ENCODE results near the gene CYB561A3.
A peak's percentile ranks its signal among the peaks of the same experiment; 100 is the strongest.

CYB561A3 gene

DNA sequence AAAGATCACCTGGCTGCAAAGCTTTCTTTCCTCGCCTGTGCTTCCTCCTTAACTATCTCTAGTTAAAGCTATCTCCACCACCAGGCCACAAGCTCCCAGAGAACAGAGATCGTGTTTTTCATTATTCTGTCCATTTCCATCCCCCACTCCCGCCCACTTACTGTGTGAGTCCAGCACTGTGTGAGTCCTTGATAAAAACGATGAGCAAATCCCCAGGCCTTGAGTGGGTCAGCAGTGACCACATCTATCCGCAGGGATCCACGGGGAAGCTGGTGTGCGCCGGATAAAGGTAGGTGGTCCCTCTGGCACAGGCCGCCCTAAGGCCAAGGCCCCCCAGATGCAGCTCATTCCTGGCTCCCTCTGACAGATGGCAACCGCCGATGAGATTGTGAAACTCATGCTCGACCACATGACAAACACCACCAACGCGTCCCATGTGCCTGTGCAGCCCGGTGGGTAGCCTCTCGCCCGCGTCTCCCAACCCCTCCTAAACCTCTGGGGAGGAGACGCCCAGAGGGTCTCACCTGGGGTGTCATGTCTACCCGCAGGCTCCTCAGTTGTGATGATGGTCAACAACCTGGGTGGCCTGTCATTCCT, 19.4 kb downstream of the CYB561A3 start:
- no peak for DNase-seq

GRCh38 chr11:61341706-61342105, 20.0 kb downstream of the CYB561A3 start:
- DNase-seq, result no peak

- DNase-seq, result no peak
Measured at GRCh38 chr11:61340979-61341378, 20.7 kb downstream of the CYB561A3 start.

- DNase-seq, result no peak
Measured at GRCh38 chr11:61339490-61339878, 22.2 kb downstream of the CYB561A3 start.

- DNase-seq, result no peak
Measured at GRCh38 chr11:61338783-61339489, 22.7 kb downstream of the CYB561A3 start.

DNA sequence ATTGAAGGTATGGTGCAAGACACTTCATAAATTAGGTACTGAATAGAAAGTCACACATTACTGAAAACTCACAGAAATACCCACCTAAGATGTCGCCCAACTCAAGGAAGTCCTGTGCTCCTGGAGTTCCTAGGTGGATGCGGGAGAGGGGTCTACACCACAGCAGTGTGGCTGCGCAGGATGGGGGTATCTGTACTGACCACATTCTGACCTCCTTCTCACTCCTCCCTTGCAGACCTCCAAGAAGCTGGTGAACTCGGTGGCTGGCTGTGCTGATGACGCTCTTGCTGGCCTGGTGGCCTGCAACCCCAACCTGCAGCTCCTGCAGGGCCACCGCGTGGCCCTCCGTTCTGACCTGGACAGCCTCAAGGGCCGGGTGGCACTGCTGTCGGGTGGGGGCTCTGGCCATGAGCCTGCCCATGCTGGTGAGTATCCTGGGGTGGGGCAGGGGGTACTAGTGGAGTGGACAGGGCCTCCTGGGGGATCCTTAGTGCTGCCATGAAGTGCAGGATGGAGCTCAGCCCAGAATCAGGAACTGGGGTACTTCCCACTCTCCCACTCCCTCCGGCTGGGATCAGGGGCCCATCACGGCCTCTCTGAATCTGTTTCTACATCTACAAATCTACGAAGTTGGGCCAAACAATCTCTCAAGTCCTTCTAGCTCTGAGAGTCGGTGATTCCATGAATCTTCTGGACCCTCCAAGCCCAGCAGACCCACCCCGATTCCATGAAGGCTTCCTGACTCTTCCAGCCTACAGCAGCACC, 23.8 kb downstream of the CYB561A3 start:
- DNase-seq, result no peak

- DNase-seq, result peak; percentile 91
Measured at GRCh38 chr11:61336171-61336935, 25.3 kb downstream of the CYB561A3 start.

- peak; percentile 25 for DNase-seq
Measured at GRCh38 chr11:61335355-61335710, 26.3 kb downstream of the CYB561A3 start.

DNA sequence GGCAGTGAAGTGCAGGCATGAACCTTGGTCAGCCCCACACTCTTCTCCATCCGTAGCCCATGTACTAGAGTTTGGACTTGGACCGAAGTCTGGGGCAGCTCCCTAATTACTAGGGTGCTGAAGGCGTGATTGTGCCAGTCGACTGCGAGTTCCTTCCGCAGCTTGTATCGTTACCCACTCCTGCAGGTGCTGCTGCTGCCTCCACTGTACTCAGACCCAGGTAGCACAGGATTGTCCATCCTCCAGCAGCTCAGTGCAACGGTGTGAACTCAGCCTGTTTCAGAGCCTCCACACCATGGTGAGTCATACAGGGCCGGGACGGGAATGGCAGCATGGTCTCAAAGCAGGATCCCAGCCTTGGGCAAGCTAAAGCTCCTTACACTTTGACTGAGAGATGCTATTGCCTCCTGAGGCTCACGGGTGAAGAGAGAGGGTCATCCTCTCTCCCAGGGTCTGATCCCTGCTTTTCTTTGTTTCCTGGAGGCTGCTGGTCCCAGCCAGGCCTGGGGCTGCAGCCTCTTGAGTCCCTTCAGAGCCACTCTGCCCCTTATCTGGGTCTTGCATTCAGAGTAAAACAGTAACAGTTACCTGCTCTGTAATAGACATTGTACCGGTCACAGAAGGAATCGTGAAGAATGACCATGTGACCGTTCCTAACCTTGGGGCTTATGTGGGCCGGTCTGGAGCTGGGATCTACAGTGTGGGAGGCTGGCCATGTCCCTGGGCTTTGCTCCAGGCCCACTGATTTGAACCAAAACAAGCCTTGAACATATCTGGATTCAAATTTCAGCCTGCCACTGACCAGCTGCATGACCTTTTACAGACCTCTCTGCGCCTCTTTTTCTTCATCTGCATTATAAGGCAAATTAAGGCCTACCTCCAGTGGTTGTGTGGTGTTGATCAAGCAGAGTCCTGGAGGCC, 27.0 kb downstream of the CYB561A3 start:
- DNase-seq, result peak; percentile 23

DNA sequence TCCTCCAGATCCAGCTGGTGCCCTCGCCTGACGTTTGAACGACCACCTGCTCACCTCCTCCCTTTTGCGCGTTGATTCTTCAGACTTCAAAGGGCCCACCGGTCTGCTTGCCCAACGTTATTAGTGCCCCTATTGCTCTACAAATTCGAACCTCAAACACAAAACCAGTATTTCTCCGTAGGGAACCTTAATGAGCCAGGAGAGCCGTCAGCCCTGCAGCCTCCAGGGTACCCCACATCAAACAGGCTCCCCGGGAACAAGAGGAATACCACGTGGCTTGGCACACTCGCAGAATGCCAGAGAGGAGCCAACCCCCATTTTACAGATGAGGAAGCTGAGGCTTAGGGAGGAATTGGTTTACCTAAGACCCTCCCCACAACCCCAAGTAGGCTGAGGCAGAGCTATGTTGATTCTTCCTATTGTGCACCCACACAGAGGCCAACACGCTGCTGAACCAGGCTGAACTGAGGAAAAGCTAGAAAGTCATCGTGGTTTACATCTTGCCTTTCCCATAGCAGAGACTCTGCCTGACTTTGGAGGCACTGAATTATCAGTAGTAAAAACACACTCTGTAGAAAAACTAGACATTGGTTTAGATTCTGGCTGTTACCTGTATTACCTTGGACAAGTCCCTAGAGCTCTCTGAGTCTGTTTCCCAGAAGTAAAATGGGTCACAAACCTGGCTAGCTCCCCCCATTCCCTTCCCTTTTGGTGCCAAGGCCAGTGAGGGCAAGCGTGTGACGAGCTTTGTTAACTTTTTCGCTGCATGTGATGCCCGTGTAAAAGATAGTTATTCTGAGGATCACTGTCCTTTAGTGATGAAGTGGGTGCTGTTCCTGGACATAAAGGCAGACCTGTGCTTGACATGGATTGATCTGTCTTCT, 27.9 kb downstream of the CYB561A3 start:
- peak; percentile 58 for DNase-seq

DNA sequence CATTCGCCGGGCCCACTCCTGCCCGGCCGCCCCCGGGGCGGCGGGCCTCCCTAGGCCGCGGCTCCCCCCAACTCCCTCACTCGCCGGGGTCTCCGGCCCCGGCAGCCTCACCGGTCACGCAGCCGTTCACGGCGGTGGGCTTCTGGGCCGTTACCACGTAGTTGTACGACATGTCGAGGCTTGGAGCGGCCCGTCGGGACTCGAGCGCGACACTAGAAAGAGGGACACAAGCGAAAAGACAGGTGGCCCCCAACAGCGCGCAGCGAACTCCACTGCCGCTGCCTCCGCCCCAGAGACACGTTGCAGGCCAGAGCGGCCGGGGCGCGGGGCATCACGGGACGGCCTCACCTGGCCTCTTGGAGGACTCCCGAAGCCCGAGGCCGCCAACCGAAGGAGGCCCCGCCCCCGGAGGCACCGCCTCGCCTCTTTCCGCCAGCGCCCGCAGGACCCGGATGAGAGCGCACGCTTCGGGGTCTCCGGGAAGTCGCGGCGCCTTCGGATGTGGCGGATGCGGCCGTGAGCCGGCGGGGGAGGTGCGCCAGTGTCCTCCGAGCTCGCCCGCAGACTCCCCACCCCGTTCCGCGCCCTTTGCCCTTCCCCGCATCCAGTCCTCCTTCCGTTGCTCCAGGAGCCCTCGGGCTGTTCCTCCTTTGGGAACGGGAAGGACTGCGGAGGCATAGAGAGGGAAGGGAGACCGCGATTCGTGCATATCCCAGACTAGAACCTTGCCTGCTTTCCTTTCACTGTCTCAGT, 28.7 kb downstream of the CYB561A3 start, which contains the start of the genes DDB1 and TKFC:
Gene DDB1, minus strand, starts transcription at position 309 of the 753 bp plus-strand sequence. Its CDS starts 137 bp downstream, at position 172.
Gene TKFC, plus strand, starts transcription at position 432 of the 753 bp plus-strand sequence. CDS start 1,501 bp downstream, outside the sequence.
- peak; percentile 97 for DNase-seq

DNA sequence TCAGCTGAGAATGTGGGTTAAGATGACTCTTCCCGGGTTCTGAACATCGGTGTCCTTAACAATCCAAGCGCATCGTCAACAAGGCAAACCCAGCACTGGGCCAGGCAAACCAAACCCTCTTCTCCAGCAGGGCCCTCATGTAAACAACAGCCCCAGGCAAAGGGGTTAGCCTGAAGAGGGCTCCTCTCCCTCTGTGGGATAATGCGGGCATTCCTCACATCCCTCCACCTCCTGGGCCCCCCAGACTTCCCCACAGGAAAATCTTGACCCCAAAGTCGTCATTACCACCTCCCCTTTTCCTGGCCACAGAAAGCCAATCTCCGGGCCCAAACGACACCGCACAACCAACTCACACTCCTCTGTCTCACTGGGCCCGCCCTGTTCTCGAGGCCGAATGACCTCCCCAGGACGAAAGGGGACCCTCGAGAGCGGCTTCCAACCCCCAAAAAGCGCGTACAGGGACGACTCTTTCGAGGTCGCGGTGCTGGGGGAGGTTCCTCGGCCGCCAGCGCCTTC, 29.3 kb downstream of the CYB561A3 start:
- DNase-seq, result no peak

DNA sequence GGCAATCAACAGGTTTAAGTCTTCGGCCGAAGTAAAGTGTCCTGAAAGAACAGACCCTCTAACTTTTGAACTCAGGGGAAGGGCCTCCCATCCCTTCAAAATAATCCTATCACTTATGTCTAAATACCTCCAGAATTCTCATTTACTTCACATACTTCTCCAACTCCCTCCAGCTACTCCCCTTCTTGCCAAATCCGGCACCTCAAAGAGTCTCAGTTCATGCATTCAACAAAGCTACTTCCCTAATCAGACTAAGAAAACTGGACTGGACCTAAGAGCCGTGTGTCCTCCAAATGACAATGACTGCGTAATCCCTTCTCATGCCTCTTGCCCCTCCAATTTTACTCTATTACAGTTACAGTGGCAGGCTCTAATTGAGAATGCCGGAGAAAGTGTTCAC, 30.0 kb downstream of the CYB561A3 start:
- DNase-seq, result peak; percentile 42

DNA sequence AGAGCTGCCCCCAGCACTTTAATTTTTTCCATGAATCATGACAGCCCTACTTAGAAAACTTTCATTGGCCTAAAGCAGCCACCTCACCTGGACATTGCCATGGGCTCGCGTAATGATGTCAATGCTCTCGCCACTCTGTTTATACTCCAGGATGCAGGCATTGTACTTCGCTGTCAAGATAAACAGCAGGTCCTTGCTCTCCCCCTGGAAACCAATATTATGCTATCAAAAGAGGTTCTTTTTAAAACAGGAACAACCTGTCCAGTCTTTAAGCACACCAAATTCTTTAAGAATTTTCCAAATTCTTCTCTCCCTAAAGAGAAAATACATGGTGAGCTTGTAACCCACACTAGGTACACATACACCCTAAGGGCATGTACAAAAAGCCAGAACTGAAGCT, 31.8 kb downstream of the CYB561A3 start:
- DNase-seq, result no peak

GRCh38 chr11:61328351-61328750, 33.3 kb downstream of the CYB561A3 start:
- DNase-seq, result no peak

- DNase-seq, result no peak
Measured at GRCh38 chr11:61327669-61328071, 34.0 kb downstream of the CYB561A3 start.

DNA sequence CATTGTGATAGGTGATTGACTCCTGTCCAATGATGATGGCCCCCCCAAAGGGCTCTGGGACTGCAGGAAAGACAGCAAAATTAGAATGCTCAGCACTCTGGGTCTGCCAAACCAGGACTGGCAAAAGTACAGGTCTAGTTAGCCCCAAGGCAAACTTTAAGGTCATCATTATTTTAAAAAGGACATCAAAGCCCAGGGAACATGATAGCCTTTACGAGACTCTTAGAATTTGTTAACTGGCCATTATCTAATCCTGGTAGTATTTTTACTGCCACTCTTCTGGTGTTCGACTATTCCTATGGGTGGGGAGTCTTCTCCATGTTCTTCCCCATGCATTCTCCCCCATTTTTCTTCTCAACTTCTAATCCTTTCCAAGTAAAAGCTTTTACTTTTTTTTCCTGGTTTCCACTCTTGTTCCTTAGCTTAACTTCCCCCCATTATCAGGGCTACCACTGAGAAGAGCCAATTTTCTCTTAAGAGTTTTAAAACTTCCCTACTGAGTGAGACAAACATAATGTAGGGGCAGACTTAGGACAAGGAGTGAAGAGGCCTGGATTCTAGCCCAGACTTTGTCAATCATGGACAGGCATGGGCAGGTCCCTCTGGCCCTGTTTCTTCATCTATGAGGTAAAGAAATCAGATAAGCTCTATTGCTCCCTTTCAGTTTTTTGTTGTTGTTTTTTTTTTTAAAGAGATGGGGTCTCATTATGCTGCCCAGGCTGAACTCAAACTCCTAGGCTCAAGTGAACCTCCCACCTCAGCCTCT, 35.9 kb downstream of the CYB561A3 start:
- DNase-seq, result no peak

DNA sequence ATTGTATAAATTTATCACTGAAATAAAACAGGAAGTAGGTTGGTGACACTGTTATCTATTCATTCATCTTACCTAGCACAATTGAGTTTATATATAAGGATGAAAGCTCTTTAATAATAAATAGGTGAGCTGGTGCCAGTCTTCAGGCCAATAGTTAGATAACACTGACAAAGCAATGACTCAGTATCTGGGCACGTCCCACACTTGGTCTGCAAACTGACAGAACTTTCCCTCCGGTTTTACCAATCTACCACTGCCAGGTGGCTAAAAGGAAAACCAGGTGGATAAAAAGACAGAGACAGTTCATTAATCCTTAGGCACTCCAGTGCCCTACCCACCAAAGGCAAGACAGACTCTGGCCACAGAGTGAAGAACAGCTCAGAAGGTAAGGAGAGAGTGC, 46.4 kb downstream of the CYB561A3 start:
- DNase-seq, result no peak

DNA sequence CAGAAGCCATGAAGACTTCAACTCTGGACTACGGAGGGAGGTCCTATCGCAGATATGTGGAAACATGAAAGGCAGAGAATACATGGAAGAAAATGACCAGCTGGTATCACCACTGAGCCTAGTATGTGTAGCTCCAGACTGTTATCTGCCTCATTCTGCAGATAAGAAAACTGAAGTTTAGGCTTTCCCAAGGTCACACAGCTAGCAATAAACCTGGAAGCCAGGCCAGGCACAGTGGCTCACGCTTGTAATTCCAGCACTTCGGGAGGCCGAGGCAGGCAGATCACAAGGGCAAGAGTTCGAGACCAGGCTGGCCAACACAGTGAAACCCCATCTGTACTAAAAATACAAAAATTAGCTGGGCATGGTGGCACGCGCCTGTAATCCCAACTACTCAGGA, 50.9 kb downstream of the CYB561A3 start:
- DNase-seq, result no peak
